Breast epithelium (tissue), 3 donors: ENCODE data around the gene ZCCHC3.

Experiments used
- POLR2A ChIP-seq: fragments of 450-650 bp; IDR thresholded peaks from one replicate; pipeline ENCODE4 v1.6.1; 2016; ENCODE audit warnings: antibody characterized with exemption, mild to moderate bottlenecking, moderate library complexity
- POLR2AphosphoS5 ChIP-seq, 3 donors: sonication (generic); formaldehyde crosslinking; IDR thresholded peaks; one replicate each; pipeline ENCODE4 v1.6.1; 2017; ENCODE audit warnings: antibody characterized with exemption in 3 of 3
- TF ChIP-seq, protein P1 (sequence below), 3 donors: fragments of 450-650 bp; IDR thresholded peaks; one replicate each; pipeline ENCODE4 v1.5.1; 2016 to 2017; ENCODE audit warnings: antibody characterized with exemption in 3 of 3, mild to moderate bottlenecking in 3 of 3, moderate library complexity in 3 of 3

DNA sequence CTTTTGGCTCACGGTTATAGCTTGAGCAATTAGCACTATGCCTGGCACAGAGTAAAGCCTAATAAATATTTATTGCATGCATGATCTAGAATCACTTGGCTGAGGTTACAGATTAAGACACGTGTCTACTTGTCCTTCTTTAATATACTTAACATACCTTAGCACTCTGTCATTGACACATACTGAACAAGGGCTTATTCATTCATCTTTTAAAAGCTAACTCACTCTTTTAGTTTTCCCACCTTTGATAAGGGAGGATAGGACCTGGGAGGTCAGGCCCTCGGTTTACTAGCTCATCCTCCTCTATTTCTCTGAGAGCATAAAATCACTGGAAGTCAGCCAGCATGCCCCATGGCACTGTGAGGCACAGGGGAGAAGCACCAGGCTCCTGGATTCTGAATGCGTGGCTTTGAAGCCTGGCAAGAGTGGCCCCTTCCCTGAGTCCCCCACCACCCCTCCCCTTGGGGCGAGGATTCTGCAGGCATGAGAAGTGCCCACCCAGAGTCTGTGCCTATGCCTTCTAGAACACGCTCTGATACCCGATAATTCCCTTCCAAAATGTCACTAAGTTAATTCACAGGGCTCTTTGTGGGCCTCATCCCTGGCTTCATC is 11.2 kb downstream of the ZCCHC3 start:
- TF ChIP-seq, protein P1, sequence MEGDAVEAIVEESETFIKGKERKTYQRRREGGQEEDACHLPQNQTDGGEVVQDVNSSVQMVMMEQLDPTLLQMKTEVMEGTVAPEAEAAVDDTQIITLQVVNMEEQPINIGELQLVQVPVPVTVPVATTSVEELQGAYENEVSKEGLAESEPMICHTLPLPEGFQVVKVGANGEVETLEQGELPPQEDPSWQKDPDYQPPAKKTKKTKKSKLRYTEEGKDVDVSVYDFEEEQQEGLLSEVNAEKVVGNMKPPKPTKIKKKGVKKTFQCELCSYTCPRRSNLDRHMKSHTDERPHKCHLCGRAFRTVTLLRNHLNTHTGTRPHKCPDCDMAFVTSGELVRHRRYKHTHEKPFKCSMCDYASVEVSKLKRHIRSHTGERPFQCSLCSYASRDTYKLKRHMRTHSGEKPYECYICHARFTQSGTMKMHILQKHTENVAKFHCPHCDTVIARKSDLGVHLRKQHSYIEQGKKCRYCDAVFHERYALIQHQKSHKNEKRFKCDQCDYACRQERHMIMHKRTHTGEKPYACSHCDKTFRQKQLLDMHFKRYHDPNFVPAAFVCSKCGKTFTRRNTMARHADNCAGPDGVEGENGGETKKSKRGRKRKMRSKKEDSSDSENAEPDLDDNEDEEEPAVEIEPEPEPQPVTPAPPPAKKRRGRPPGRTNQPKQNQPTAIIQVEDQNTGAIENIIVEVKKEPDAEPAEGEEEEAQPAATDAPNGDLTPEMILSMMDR (IDR thresholded peaks at IDR 0.05) = no peak
- TF ChIP-seq POLR2A (no peak), POLR2AphosphoS5 (IDR thresholded peaks at IDR 0.05) (no peak)
